AG04450 (cell line): ENCODE results near the gene KRTAP21-1. TPM values are rescaled to one million over a fixed set of nuclear protein-coding genes. Genes with fewer than 3 reads are reported as not detected.
"Not testable (repeated sequence)": the region's sequence is repeated elsewhere in the genome, so short reads cannot be mapped to it uniquely, and the experiment has no call there.

Source experiments
- CTCF ChIA-PET: fragments of 300-600, 350-600 bp; formaldehyde crosslinking; extraction: SDS; loops from one replicate; lab custom pipeline; 2022; ENCODE audit warnings: antibody characterized with exemption, inconsistent platforms; lab: Charles Lee
- POLR2A ChIA-PET: fragments of 350-600 bp; formaldehyde crosslinking; extraction: SDS; loops from one replicate; lab custom pipeline; 2021; ENCODE audit warnings: antibody characterized with exemption, inconsistent platforms; lab: Yijun Ruan, JAX
- DNase-seq: peaks from one replicate; pipeline ENCODE4 v3.0.0-alpha.2; 2011; ENCODE audit warnings: low read depth, low spot score
- H3K27ac ChIP-seq: one replicate; pipeline ENCODE4 v1.5.1; 2012; ENCODE audit warnings: low read depth, low read length, control low read depth
- H3K27me3 ChIP-seq: one replicate; pipeline ENCODE4 v1.6.0; 2012; ENCODE audit warnings: low read length; ENCODE audit not compliant: control insufficient read depth, insufficient read depth
- H3K4me3 ChIP-seq: 2 replicates; pipeline ENCODE4 v1.5.1; 2011; ENCODE audit warnings: mild to moderate bottlenecking, low read depth, low read length, control low read depth
- H3K9me3 ChIP-seq: 2 replicates; pipeline ENCODE4 v1.5.1; 2012; ENCODE audit warnings: low read length; ENCODE audit not compliant: control insufficient read depth, insufficient read depth
- CTCF ChIP-seq: IDR thresholded peaks from 2 replicates; pipeline ENCODE4 v1.5.1; 2011; ENCODE audit warnings: low read depth, low read length, control low read depth, inconsistent platforms
- polyA minus RNA-seq: library from RNA; depleted of rRNA, polyadenylated mRNA; stranded (reverse); fragments of >200 nt; gene quantifications from 2 replicates; pipeline ENCODE4 v1.2.3, GENCODE V29; 2011; rRNA and poly(A)+ RNA removed
- polyA plus RNA-seq: library from polyadenylated mRNA; depleted of rRNA; stranded (reverse); fragments of >200 nt; gene quantifications from 2 replicates; pipeline ENCODE4 v1.2.3, GENCODE V29; 2011; rRNA removed

Gene KRTAP21-1
- polyA plus RNA-seq: not detected in 2 replicates
- polyA minus RNA-seq: not detected in 2 replicates

GRCh38 chr21:30755328-30755727 lies at the start of gene KRTAP21-1:
Gene KRTAP21-1, minus strand, starts transcription at chr21:30755428. Its CDS starts 50 bp downstream, at chr21:30755378.
- H3K27ac ChIP-seq, DNase-seq, H3K4me3 ChIP-seq, H3K27me3 ChIP-seq, CTCF ChIA-PET, POLR2A ChIA-PET, H3K9me3 ChIP-seq: not testable (repeated sequence)

GRCh38 chr21:30800605-30801004 lies 45.4 kb upstream of the KRTAP21-1 start:
- Histone ChIP-seq H3K9me3 (peaks cover 11% of the 10 kb centered on the region), H3K27me3 (no peaks in the 10 kb centered on the region), H3K27ac (no peak overlapping the region), H3K4me3 (no peak overlapping the region)
- ChIA-PET CTCF (no interaction called here), POLR2A (no interaction called here)
- DNase-seq: no peak
- no peak for TF ChIP-seq CTCF

- TF ChIP-seq CTCF: no peak
- POLR2A ChIA-PET: no interaction called here
- no peaks in the 10 kb centered on the region for H3K27me3 ChIP-seq
- DNase-seq: no peak
- CTCF ChIA-PET: no interaction called here
- H3K4me3 ChIP-seq: no peak overlapping the region
- H3K27ac ChIP-seq: no peak overlapping the region
- H3K9me3 ChIP-seq: peaks cover 3% of the 10 kb centered on the region; the same call in 1 of the 2 replicates
Measured at GRCh38 chr21:30793581-30794314, 38.5 kb upstream of the KRTAP21-1 start.

GRCh38 chr21:30779249-30779648 lies 24.0 kb upstream of the KRTAP21-1 start:
- DNase-seq: no peak

GRCh38 chr21:30769724-30770431 lies 14.7 kb upstream of the KRTAP21-1 start:
- no peak for TF ChIP-seq CTCF
- POLR2A ChIA-PET: no interaction called here
- Histone ChIP-seq H3K4me3 (no peak overlapping the region), H3K27ac (no peak overlapping the region), H3K9me3 (peaks cover 11% of the 10 kb centered on the region; the same call in 1 of the 2 replicates), H3K27me3 (no peaks in the 10 kb centered on the region)
- DNase-seq: no peak
- CTCF ChIA-PET: no interaction called here

More at GRCh38 chr21:30779249-30779648, 24.0 kb upstream of the KRTAP21-1 start:
- no peak overlapping the region for H3K4me3 ChIP-seq
- H3K27ac ChIP-seq: no peak overlapping the region
- CTCF ChIA-PET: no interaction called here
- peaks cover 3% of the 10 kb centered on the region for H3K9me3 ChIP-seq
- no peak for TF ChIP-seq CTCF
- no peaks in the 10 kb centered on the region for H3K27me3 ChIP-seq
- POLR2A ChIA-PET: no interaction called here
